Endothelial cell of umbilical vein (primary cell): ENCODE results near the gene CCDC12. TPM values are rescaled to one million over a fixed set of nuclear protein-coding genes. Genes with fewer than 3 reads are reported as not detected.

ENCODE experiments used
- BruUV-seq: library from RNA; stranded (reverse); fragments of 400-500 nt; replicated peaks from 2 replicates; lab custom pipeline; 2021; lab: Mats Ljungman, UMichigan
- CTCF ChIA-PET: fragments of 300-600, 350-600 bp; sonication (Branson Sonifier 250); formaldehyde crosslinking; loops from one replicate; lab custom pipeline; 2021; ENCODE audit warnings: antibody characterized with exemption, inconsistent platforms; lab: Charles Lee
- POLR2A ChIA-PET: fragments of 300-600, 350-600 bp; sonication (Branson Sonifier 250); formaldehyde crosslinking; loops from one replicate; lab custom pipeline; 2021; ENCODE audit warnings: antibody characterized with exemption, inconsistent platforms; lab: Charles Lee
- DNase-seq: peaks from one replicate; pipeline ENCODE4 v3.0.0-alpha.2; 2011; ENCODE audit warnings: low read depth, low spot score
- FAIRE-seq: peaks from 2 replicates; lab custom pipeline; 2011; peaks lifted over from hg19 to GRCh38; lab: Jason Lieb, UNC
- H2AFZ ChIP-seq: 2 replicates; pipeline ENCODE4 v1.6.0; 2012; ENCODE audit warnings: low read depth, low read length, control low read depth, inconsistent platforms
- H3K27ac ChIP-seq: 2 replicates; pipeline ENCODE4 v1.5.1; 2011; ENCODE audit warnings: low read depth, mild to moderate bottlenecking, control low read depth, low read length, moderate library complexity; ENCODE audit not compliant: insufficient read depth
- H3K27me3 ChIP-seq, 2 experiments: 2 replicates each; pipeline versions ENCODE4 v1.6.0 to v1.6.1; 2011; ENCODE audit warnings: low read length in 2 of 2, mixed read lengths in 1 of 2; ENCODE audit not compliant: control insufficient read depth in 2 of 2, insufficient read depth in 2 of 2
- H3K36me3 ChIP-seq, 2 experiments: 2 replicates in 1 of 2; 3 replicates in 1 of 2; pipeline ENCODE4 v1.5.1; 2011; ENCODE audit warnings: low read length in 2 of 2, mild to moderate bottlenecking in 1 of 2, moderate library complexity in 1 of 2; ENCODE audit not compliant: control insufficient read depth in 2 of 2, insufficient read depth in 2 of 2; ENCODE audit errors: extremely low read depth in 1 of 2
- H3K4me1 ChIP-seq: 3 replicates; pipeline ENCODE4 v1.5.1; 2011; ENCODE audit warnings: mild to moderate bottlenecking, low read length; ENCODE audit not compliant: control insufficient read depth, insufficient read depth; ENCODE audit errors: extremely low read depth
- H3K4me2 ChIP-seq: 2 replicates; pipeline ENCODE4 v1.6.1; 2011; ENCODE audit warnings: low read length, control low read depth, mixed read lengths; ENCODE audit not compliant: insufficient read depth
- H3K4me3 ChIP-seq, 3 experiments: fragments of 200-600 bp in 1 of 3; sonication (generic), shearing (Covaris generic) in 1 of 3; replicated peaks in 1 of 3; 2 replicates each; pipeline ENCODE4 v1.5.1; 2011 to 2016; ENCODE audit warnings: control low read depth in 3 of 3, low read length in 3 of 3, mild to moderate bottlenecking in 2 of 3, inconsistent platforms in 1 of 3, low read depth in 1 of 3, moderate library complexity in 1 of 3; ENCODE audit not compliant: insufficient read depth in 1 of 3
- H3K79me2 ChIP-seq: 2 replicates; pipeline ENCODE4 v1.6.0; 2012; ENCODE audit warnings: low read length, inconsistent platforms; ENCODE audit not compliant: control insufficient read depth, insufficient read depth
- H3K9ac ChIP-seq: replicated peaks from 2 replicates; pipeline ENCODE3; 2011; ENCODE audit warnings: low read length, control low read depth; ENCODE audit not compliant: insufficient read depth; ENCODE audit errors: extremely low read depth
- H3K9me1 ChIP-seq: replicated peaks from 3 replicates; pipeline ENCODE4 v1.6.0; 2011; ENCODE audit warnings: mild to moderate bottlenecking, low read length; ENCODE audit not compliant: control insufficient read depth, insufficient read depth; ENCODE audit errors: extremely low read depth
- H3K9me3 ChIP-seq: replicated peaks from 2 replicates; pipeline ENCODE4 v1.5.1; 2012; ENCODE audit warnings: low read length, inconsistent platforms; ENCODE audit not compliant: control insufficient read depth, insufficient read depth
- H4K20me1 ChIP-seq: replicated peaks from 2 replicates; pipeline ENCODE3; 2011; ENCODE audit warnings: mild to moderate bottlenecking, low read length; ENCODE audit not compliant: control insufficient read depth, insufficient read depth; ENCODE audit errors: extremely low read depth
- EZH2 ChIP-seq: IDR thresholded peaks from 2 replicates; pipeline ENCODE4 v1.6.1; 2012; ENCODE audit warnings: borderline replicate concordance, low read depth, mild to moderate bottlenecking, moderate library complexity, low read length, inconsistent platforms; ENCODE audit not compliant: severe bottlenecking
- FOS ChIP-seq: IDR thresholded peaks from 2 replicates; pipeline ENCODE4 v1.6.1; 2011; ENCODE audit warnings: mild to moderate bottlenecking, low read length, moderate library complexity, borderline replicate concordance; ENCODE audit not compliant: insufficient read depth
- GATA2 ChIP-seq: IDR thresholded peaks from 2 replicates; pipeline ENCODE4 v1.7.0; 2011; ENCODE audit warnings: low read depth, mild to moderate bottlenecking, moderate library complexity, mixed read lengths, low read length; ENCODE audit not compliant: insufficient read length, insufficient read depth
- JUN ChIP-seq: IDR thresholded peaks from 2 replicates; pipeline ENCODE4 v1.6.1; 2011; ENCODE audit warnings: borderline replicate concordance, low read depth; ENCODE audit not compliant: insufficient read length, insufficient read depth
- MYC ChIP-seq: IDR thresholded peaks from one replicate; pipeline ENCODE4 v1.6.1; 2011; ENCODE audit warnings: mild to moderate bottlenecking, low read depth, low read length
- POLR2A ChIP-seq: IDR thresholded peaks from 2 replicates; pipeline ENCODE4 v1.6.1; 2012; ENCODE audit warnings: low read depth, mild to moderate bottlenecking, control low read depth, low read length
- POLR2AphosphoS5 ChIP-seq: IDR thresholded peaks from 2 replicates; pipeline ENCODE4 v1.6.1; 2012; ENCODE audit warnings: low read depth, mild to moderate bottlenecking, control low read depth, low read length, moderate library complexity; ENCODE audit not compliant: insufficient read depth
- dilution Hi-C: fragments of 300-500 bp; cut with MboI; formaldehyde crosslinking; loops from one replicate; pipeline ENCODE4 v1.15.0; 2019; ENCODE audit warnings: low sequenced_read_pairs; ENCODE audit not compliant: extremely low pct_ligation_motif_present
- intact Hi-C: fragments of 100-400 bp; cut with micrococcal nuclease; formaldehyde crosslinking; loops from one replicate; pipeline ENCODE4 v1.10.0; 2022
- polyA plus RNA-seq, 4 experiments: library from polyadenylated mRNA; depleted of rRNA in 3 of 4; stranded (reverse) in 3 of 4; unstranded in 1 of 4; fragments of >200 nt; gene quantifications; 2 replicates each; pipeline versions ENCODE4 v1.2.1 to v1.2.3, GENCODE V29; 2011 to 2012; ENCODE audit warnings: missing spikeins in 1 of 4
- total RNA-seq: library from RNA; stranded (reverse); gene quantifications from 2 replicates; pipeline ENCODE4 v1.2.3, GENCODE V29; 2021
- TF ChIP-seq, protein P1 (sequence below): IDR thresholded peaks from 2 replicates; pipeline ENCODE4 v1.6.1; 2011; ENCODE audit not compliant: insufficient read depth, insufficient read length
- TF ChIP-seq, protein P2 (sequence below), 2 donors: IDR thresholded peaks; 1 replicate in 1 of 2; 2 replicates in 1 of 2; pipeline ENCODE4 v1.5.1; 2011; ENCODE audit warnings: low read length in 2 of 2, mild to moderate bottlenecking in 2 of 2, moderate library complexity in 2 of 2, control low read depth in 1 of 2, inconsistent platforms in 1 of 2, low read depth in 1 of 2; ENCODE audit not compliant: insufficient read depth in 1 of 2; ENCODE audit errors: extremely low read depth in 1 of 2

Gene CCDC12
- total and polyA plus RNA-seq, 2 donors (not counting 3 experiments of a cell fraction or from before 2014, with no cell fraction given): 35.1 to 50.5 TPM

DNA sequence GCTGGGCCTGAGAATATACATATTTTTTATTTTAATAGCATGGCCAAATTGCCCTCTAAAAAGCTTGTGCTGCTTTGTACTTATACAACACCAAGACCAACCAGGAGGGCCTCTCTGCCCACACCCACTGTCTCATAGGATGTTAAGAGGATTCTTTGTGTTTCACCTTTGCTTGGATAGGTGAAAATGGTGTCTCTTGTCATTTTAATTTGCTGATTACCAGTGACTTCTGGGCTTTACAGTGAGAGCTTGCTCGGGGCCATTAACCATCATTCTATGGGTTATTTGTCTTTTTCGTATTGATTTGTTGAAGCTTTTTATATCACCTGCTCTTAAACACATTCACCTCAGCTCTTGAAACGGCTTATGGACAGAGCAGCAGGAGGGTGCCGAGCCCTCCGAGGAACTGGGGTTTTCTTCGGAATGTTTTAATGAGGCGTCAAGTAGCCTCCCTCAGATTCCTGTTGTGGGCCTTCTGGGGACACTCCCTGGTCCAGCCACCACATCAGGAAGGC lies 88.5 kb downstream of the CCDC12 start:
- Histone ChIP-seq H3K27me3 (peaks cover 20% of the 10 kb centered on the region in 2 experiments), H4K20me1 (no peaks in the 10 kb centered on the region)

More for the DNA sequence above, 88.5 kb downstream of the CCDC12 start:
- DNase-seq (no peak), FAIRE-seq (no peak)
- no peak overlapping the region for H3K27ac ChIP-seq
- BruUV-seq: no TSS peak
- H3K9me1 ChIP-seq: no peaks in the 10 kb centered on the region
- ChIA-PET CTCF (interaction anchor here (0.7 to 1.5 kb wide), 8 partner anchors 10 to 224 kb away, joined by 3 to 4 read pairs (median 3); partner anchors contain the start of gene PTH1R), POLR2A (no interaction called here)
- intact Hi-C loops (no loop called here), dilution Hi-C loops (no loop called here)
- no peaks in the 10 kb centered on the region for H3K36me3 ChIP-seq
- H3K4me3 ChIP-seq: no peak overlapping the region
- H2AFZ ChIP-seq: no peak overlapping the region
- no peaks in the 10 kb centered on the region for H3K79me2 ChIP-seq
- H3K9ac ChIP-seq: no peak overlapping the region
- no peak overlapping the region for H3K4me2 ChIP-seq
- H3K9me3 ChIP-seq: no peaks in the 10 kb centered on the region
- H3K4me1 ChIP-seq: peaks cover 6% of the 10 kb centered on the region
- TF ChIP-seq EZH2: no peak
- TF ChIP-seq POLR2AphosphoS5: no peak
- no peak for TF ChIP-seq GATA2
- no peak for TF ChIP-seq JUN
- TF ChIP-seq POLR2A: no peak
- TF ChIP-seq, protein P1, sequence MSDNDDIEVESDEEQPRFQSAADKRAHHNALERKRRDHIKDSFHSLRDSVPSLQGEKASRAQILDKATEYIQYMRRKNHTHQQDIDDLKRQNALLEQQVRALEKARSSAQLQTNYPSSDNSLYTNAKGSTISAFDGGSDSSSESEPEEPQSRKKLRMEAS: no peak
- TF ChIP-seq, protein P2, sequence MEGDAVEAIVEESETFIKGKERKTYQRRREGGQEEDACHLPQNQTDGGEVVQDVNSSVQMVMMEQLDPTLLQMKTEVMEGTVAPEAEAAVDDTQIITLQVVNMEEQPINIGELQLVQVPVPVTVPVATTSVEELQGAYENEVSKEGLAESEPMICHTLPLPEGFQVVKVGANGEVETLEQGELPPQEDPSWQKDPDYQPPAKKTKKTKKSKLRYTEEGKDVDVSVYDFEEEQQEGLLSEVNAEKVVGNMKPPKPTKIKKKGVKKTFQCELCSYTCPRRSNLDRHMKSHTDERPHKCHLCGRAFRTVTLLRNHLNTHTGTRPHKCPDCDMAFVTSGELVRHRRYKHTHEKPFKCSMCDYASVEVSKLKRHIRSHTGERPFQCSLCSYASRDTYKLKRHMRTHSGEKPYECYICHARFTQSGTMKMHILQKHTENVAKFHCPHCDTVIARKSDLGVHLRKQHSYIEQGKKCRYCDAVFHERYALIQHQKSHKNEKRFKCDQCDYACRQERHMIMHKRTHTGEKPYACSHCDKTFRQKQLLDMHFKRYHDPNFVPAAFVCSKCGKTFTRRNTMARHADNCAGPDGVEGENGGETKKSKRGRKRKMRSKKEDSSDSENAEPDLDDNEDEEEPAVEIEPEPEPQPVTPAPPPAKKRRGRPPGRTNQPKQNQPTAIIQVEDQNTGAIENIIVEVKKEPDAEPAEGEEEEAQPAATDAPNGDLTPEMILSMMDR (IDR thresholded peaks at IDR 0.05; ENCODE audit: extremely low read depth in 1 of 2, insufficient read depth in 1 of 2, low read depth in 1 of 2, low read length in 2 of 2): no peak
- TF ChIP-seq MYC: no peak
- TF ChIP-seq FOS: no peak
